ENCODE measurements around the gene ADD3.
"Not testable (repeated sequence)": the region's sequence is repeated elsewhere in the genome, so short reads cannot be mapped to it uniquely, and the experiment has no call there.

GRCh38 chr10:110048145-110048544 is 40.4 kb downstream of the ADD3 start:
- TF ChIP-seq POLR2A, POLR2AphosphoS5 (IDR thresholded peaks at IDR 0.05; ENCODE audit: low read depth, low read length): not testable (repeated sequence)
